DMS53 (cell line): ENCODE data around the gene SPI1.

Experiments
- DNase-seq: peaks from one replicate; lab custom pipeline; 2025; lab: John Stamatoyannopoulos, UW

Gene SPI1

DNA sequence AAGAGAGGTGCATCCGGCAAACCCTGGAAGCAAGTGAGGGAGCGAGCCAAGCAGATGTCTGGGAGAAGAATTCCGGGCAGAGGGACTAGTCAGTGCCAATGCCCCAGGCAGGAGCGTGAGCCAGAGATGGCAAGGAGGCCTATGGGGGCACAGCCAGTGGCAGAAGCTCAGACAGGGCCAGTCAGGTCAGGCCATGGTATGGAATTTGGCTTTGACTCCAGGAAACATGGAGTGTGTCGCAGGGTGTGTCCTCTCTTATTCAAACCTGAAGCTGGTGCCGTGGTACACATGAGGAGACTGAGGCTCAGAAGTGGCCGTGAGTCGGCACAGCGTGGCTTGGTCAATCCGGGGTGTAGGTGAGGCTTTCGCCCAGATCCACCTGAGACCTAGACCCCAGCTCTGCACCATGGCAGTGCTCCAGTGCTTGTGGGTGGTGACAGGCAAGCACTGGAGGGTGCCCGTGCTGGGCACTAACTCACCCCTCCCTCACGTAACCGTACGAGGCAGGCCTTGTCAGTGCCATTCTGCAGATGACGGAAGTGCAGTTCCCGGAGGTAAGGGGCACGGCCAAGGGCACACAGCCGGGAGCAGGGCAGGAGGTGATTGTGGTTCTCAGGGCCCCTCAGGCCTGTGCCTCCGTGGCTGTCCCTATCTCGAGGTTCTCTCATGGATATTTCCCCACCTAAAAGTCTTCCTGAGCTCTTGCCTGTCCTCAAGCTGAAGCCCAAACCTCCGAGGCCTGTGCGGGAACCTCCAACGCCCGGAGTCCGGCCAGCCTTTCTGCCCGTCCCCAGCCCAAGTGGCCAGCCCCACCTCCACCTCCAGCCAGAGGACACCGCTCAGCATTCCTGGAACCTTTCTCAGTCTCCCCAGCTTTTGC, 10.6 kb upstream of the SPI1 start:
- no peak for DNase-seq

DNA sequence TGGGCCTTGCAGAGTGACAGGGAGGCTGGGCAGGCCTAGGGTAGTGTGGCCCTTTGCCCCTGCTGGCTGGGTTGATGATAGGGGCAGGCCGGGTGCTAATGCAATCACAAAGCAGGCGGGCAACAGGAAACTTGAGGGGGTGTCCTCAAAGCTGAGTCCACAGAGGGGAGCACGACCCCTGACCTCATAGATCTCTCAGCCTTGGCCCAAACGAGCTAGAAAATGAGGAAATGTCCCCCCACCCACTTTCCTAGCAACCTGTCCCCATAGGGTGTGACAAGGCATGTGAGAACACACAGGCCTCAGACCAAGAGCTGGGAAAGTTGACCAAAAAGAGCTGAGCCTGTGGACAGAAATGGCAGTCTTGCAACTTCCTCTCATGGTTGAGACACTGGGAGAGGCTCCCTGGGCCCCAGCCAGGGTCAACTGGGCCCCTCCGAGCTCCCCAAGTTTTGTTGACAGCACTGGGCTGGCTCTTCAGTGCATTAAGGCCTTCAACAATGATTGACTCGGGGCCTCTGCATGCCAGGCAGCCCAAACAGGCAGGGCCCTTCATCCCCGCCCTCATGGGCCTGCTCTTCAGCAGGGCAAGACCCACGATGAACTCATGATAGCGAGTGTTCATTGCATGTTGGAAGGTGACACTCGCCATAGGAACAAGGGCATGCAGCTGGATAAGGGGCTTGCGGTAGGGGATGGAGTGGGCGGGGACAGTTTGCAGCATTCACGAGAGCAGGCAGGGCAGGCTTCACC, 9.8 kb upstream of the SPI1 start:
- DNase-seq = no peak

DNA sequence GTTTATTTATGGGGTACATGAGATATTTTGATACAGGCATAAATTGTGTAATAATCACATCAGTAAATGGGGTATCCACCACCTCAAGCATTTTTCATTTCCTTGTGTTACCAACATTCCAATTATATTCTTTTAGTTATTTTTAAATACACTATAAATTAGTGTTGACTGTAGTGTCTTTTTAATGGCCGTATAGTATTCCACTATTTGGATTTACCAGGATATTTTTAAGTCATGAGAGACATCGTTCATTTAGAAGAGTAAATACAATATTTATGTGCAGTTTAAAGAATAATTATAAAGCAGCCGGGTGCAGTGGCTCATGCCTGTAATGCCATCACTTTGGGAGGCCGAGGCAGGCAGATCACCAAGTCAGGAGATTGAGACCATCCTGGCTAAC, 6.2 kb upstream of the SPI1 start:
- DNase-seq = no peak

DNA sequence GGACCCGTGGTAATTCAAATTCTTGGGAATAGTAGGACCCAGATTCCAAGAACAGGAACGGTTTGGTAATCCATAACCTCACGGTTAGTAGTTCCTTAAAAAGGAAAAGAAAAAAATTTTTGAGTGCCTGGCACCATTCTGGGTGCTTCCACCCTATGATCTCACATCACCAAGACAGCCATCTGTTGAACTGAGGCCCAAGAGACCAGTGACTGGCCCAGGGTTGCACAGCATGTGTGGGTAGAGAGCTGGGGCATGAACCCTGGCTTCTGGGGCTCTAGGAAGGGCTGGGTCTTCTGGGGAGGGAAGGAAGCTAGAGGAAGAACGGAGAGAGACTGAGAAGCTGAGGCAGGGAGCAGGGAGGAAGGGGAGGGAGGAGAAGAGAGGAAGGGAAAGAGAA, 4.7 kb upstream of the SPI1 start:
- no peak for DNase-seq

DNA sequence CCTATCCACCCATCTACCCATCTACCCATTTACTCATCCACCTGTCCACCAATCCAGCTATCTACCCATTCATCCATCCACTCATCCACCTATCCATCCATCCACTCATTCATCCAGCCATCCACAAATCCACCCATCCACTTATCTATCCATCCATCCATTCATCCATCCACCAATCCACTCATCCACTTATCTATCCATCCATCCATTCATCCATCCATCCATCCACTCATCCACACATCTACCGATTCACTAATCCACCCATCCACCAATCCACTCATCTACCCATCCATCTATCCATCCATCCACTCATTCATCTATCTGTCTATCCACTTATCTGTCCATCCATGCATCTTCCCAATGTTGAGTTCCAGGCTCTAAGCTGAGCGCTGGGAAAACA, 1.7 kb upstream of the SPI1 start:
- no peak for DNase-seq

DNA sequence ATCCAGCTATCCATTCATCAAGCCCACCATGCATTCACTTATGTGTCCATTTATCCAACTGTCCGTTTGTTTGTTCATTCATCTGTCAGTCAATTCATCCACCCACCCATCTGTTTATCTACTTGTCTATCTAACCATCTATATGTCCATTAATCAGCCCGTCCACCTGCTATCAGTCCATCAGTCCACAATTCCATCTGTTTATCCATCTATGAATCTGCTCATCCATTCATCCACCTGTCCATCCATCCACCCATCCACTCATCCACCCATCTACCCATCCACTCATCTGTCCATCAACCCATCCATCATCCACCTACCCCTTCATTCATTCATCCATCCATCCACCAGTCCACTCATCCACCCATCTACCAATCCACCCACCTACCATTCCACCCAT, 970 bp upstream of the SPI1 start:
- DNase-seq = no peak

DNA sequence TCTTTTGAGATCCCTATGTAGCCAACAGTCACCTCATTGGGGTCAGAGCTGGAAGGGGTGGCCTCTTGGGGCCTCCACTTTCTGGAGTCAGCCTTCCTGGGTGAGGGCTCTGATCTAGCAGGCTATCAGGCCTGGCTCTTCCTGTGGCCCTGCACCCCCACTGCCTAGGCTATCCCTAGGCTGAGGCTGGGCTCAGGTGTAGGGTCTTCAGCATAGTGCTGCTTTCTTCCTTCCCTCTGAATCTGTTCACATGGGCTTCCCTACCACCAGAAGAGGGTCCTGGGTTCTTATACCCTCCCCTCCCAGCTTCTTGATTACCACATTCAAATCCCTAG, 456 bp upstream of the SPI1 start:
- DNase-seq = no peak

DNA sequence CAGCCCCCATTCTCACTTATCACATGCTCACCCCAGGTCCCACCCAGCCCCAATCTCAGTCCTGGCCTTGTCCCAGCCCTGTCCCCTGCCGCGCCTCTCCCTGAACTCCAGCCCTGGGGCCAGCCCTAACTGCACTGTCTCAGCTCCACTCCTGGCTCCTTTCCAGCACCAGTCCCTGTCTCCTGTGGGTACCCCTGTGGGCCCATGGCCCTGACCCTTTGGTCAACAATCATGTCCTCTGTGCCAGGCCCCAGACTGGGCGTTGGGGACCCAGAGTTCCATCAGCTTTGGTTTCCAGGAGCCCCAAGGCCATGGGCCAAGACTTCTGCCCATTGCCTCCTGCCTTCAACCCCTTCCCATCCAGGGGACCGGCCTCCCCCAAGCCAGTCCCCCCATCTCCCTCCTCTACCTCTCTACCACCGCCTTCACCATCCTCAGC, 757 bp downstream of the SPI1 start:
- no peak for DNase-seq

DNA sequence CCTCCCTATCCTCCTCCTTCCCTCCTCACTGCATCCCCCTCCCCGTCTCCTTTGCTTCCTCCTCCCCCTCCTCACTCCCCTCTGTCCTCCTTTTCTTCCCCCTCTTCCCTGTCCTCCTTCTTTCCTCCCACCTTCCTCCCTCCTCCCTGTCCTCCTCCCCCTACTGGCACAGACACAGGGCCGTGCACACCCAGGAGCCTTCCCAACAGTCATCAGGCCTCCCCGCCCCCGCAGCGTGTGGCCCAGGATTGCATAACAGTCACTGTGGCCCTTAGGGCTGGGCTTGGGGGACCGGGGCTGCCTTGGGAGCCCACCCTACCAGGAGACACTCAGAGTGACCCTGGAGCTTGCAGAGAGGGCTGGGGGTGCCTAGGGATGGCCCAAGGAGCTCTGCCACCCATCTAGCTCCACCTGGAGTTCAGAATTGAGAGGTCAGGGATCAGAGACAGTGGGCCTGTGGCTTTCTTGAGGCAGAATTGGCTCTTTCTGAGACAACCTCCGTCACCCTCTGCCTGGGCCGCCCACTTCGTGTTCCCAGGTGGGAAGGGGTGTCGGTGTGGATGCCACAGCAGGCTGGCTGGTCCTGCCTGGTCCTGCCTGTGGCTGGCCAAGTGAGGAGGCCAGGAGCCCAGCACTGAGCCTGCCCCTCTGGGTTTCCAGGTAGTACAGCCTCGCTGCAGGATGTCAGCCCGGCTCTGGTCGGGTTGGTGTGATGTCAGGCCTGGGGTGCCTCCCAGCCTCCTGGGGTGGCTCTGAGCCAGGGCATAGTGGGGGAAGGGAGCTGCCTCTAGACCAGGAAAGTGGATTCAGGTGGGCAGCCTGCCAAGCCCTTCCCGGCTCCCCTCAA, 1.6 kb downstream of the SPI1 start:
- no peak for DNase-seq

DNA sequence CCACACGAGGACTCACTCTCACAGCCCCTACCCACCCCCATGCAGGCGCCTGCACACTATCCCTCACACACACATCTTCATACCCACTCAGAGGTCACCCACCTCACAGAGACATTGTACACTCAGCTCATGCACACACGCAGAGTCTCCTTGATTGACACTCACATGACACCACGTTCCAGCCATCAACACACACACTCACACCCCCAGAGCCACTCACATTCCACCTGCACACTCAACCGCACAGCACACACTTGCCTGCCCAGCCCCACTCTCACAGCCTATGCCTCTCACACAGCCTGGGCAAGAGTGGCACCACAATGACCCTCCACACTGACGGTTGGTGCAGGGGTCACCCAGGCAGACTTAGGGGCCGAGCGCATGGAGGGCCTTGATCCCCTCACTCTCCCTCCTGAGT, 2.2 kb downstream of the SPI1 start:
- DNase-seq = no peak

DNA sequence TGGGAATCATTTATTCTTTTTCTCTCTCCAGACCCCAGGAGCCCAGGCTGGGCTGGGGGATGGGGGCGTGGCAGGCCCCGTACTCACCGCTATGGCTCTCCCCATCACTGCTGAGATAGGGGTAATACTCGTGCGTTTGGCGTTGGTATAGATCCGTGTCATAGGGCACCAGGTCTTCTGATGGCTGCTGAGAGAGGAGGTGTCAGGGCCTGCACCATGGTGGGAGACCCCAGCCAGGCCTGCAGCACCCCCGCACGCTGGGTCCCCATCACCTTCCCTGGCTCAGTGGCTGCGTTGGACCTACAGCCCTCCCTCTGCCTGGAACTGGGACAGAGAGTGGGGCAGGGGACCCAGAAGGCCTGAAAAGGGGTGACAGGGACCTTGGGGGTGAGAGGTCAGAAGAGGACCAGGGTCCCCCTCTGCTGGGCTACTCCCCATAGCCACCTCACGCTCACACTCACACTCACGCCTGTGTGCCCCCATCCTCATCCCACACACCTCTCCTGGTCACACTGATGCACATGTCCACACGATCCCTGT, 2.7 kb downstream of the SPI1 start:
- no peak for DNase-seq

DNA sequence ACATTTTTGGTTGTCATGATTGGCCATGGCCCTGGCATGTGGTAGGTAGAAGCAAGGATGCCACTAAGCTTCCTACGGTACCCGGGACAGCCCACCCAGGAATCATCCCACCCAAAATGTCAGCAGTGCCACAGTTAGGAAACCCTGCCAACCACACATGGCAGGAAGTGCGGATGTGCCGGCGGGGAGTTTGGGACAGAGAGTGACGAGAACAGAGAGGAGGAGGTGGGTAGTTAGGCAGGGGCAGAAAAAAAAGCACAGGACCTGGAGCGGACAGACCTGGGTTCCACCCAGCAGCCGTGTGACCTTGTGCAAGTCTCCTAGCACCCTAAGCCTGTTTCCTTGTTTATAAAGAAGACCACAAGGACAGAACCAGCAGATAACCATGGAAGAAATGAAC, 3.3 kb downstream of the SPI1 start:
- no peak for DNase-seq

DNA sequence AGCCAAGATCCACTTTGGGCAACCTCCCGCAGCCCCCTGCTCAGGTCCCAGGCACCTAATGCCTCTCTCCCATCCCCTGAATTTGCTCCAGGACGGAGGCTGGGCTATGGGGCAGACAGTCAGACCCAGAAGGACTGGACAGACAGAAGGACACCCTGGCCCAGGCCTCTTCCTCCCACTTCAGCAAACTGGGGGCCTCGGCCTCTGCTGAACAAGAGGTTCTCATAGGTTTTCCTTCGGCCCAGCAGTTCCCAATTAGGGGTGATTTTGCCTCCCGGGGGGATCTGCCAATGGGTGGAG, 3.7 kb downstream of the SPI1 start:
- no peak for DNase-seq

DNA sequence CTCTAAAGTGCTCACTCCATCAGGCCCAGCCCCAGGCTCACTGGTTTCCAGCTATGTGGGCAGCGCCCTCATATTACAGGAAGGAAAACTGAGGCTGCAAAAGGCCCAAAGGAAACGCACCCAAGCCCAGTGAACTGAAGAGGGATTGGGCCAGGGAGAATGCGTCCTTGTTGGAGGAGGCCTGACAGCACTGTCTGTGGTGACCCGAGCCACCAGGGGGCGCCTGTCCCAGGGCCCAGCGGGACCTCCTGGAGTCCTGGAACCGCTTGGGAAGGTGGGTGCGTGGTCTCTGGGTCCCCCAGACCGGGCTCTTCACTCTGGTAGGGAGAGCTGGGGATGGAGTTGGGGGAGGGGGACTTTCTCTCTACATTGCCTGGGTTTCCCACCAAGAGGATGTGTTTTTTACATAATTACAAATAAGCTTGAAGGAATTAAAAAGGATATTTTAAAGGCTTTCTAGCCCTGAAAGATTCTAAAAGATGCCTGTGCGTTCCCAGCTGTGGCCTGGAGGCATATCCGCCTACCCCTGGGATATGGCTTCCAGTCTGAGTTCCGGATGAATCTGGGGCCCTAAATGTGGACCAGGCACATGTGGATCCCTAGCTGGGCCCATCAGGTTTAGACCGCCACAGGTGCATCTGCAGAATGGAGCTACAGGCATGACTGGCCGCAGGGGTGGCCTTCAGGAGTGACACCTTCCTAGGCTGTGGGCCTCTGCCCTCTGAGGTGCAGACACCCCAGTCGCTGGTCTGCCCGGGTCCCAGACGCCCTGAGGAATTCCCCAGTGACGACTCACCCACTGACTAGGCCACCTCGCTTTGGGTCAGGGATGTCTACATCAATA, 4.2 kb downstream of the SPI1 start:
- DNase-seq = peak; percentile 80

DNA sequence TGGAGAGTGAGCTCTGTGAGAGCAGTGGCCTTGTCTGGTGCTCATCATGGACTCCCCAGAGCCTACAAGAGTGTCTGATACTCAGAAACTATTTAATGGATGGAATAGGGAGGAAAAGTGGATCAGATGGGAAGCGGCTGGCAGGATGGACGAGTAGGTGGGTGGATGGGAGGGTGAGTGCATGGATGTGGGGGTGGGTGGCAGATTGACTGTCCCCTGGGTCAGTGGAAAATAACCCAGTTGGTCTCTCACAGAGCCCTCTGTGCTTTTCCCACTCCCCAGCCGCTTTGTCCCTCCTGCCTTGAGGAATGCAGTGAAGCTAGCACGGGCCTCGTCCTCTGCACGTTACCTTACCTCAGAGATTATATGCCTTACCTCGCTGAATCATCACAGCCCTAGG, 5.9 kb downstream of the SPI1 start:
- no peak for DNase-seq

DNA sequence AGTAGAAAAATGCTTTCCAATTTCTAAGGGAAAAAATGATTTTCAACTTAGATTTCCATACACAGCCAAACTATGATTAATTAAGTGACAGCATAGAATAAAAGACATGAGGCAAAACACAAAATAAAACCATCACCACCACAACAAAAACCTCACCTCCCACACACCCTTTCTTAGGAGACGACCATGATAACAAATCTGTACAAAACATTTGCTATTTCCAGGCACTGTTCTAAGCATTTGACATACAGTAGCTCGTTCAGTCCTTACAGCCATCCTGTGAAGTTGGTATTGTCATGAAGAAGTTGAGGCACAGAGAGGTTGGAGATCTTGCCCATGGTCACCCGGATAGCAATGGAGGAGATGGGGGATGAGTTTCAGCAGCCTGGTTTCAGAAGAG, 8.7 kb downstream of the SPI1 start:
- no peak for DNase-seq

DNA sequence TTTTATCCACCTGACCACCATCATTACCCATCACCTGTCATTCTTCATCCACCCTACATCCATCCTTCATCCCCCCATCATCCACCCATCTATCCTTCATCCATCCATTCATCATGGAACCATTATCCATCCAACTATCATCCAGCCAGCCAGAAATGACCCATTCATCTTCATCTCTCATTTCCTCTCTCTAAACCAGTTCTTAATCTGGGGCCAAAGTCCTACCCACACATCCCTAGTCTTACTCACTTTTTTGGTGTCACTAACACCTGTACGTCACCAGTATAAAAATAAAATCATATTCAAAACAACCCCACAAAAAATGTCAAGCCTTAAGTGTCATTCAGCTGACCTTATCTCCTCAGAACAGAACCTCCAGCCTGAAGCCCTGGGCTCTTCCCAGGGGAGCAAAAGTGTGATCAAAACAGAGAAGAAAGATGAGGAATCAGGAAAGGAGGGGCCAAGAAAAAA, 12.3 kb downstream of the SPI1 start:
- no peak for DNase-seq

DNA sequence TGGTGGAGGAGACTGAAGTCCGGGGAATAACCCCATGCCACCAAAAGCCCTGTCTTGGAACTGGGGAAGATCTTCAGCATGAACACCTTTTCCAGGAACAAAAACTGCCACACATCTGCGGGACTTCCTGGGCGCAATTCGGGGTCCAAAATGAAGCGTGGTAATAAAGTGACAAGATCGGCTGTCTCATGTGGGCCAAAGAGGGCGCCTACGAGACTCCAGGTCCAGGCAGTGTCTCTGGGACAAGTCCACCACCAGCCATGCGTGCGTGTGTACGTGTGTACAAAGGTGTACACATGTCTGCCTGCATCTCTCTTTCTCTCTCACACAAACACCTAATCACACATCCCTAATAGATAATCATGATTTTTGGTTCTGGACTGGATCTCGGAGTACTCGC, 16.9 kb downstream of the SPI1 start:
- no peak for DNase-seq

DNA sequence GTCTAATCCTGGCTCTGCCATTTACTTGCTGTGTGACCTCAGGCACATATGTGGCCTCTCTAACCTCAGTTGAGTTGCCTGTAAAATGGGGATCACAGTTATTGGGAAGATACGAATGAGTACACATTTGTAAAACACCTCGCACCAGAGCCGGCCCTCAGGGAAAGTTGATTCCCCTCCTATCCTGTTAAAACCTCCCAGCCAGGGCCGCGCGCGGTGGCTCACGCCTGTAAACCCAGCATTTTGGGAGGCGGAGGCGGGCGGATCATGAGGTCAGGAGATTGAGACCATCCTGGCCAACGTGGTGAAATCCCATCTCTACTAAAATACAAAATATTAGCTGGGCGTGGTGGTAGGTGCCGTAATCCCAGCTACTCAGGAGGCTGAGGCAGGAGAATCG, 18.0 kb downstream of the SPI1 start:
- DNase-seq = no peak

DNA sequence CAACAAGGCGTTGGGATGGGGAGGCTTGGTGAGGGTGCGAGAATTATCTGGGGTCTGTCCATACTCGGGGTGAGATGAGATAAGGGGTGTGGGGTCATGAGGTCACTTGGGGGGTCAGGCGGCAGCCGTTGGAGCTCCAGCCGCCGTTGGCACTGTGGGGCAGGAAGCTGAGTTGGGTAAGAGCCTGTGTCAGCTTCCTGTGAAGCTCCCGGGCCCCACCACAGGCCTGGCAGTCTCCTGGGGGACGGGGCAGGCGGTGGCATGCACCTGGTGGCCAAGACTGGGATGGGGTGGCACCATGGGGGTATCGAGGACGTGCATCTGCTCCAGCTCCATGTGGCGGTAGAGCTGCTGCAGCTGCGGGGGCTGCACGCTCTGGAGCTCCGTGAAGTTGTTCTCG, 18.8 kb downstream of the SPI1 start:
- no peak for DNase-seq

DNA sequence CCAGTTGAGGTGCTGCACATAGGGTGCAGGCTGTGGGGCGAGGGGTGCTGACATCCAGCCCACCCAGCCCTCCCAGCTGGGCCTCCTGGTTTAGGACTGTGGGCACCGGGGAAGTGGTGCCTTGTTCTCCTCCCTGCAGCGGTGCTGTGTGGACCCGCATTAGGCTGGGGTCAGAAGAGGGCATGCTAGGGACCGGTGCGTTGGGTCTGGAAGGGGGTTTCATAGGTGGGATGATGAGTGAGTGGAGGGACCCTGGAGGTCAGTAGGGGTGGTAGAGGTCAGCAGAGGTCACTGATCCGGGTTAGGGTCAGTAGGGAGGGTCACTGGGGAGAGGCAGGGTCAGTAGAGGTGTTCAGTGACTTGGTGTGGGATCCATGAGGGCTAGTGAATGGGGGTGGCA, 19.2 kb downstream of the SPI1 start:
- no peak for DNase-seq

DNA sequence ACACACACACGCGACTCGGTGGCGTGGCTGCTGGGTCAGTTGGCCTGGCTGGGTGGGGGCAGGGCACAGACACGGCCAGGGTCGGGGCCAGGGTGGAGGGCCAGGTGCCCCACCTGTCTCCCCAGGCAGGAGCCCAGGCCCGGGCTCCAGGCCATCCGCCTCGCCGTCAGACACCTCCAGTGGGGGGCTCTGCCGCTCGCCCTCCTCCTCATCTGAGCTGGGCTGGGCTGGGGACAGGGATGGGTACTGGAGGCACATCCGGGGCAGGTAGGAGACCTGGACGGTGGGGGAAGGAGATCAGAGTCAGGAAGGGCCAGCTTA, 19.7 kb downstream of the SPI1 start:
- DNase-seq = no peak
